Spleen (tissue), 11 donors: ENCODE measurements around the gene BACH2. TPM values are rescaled to one million over a fixed set of nuclear protein-coding genes. Genes with fewer than 3 reads are reported as not detected.
"Not testable (repeated sequence)": the region's sequence is repeated elsewhere in the genome, so short reads cannot be mapped to it uniquely, and the experiment has no call there.

Experiments used
- DNase-seq: peaks from one replicate; pipeline ENCODE4 v3.0.0-alpha.2; 2020
- H3K27ac ChIP-seq, 8 donors: fragments of 200-600 bp; sonication (generic) in 7 of 8; 1 replicate in 4 of 8; 2 replicates in 4 of 8; pipeline versions ENCODE4 v1.5.0 to v1.8.0; 2016 to 2021; ENCODE audit warnings: inconsistent platforms in 4 of 8, mild to moderate bottlenecking in 4 of 8, moderate library complexity in 1 of 8
- H3K27me3 ChIP-seq, 7 donors: fragments of 200-600 bp; sonication (generic) in 6 of 7; replicated peaks in 1 of 7; 1 replicate in 4 of 7; 2 replicates in 3 of 7; pipeline versions ENCODE4 v1.5.0 to v1.8.0; 2016 to 2021; ENCODE audit warnings: inconsistent platforms in 3 of 7, mild to moderate bottlenecking in 1 of 7
- H3K36me3 ChIP-seq, 6 donors: fragments of 200-600 bp; sonication (generic) in 5 of 6; 1 replicate in 4 of 6; 2 replicates in 2 of 6; pipeline versions ENCODE4 v1.5.0 to v1.8.0; 2016 to 2021; ENCODE audit warnings: inconsistent platforms in 2 of 6
- H3K4me1 ChIP-seq, 6 donors: fragments of 200-600 bp; sonication (generic) in 5 of 6; 1 replicate in 3 of 6; 2 replicates in 3 of 6; pipeline versions ENCODE4 v1.5.0 to v1.8.0; 2016 to 2021; ENCODE audit warnings: inconsistent platforms in 3 of 6
- H3K4me3 ChIP-seq, 8 donors: fragments of 200-600 bp; sonication (generic) in 7 of 8; 1 replicate in 4 of 8; 2 replicates in 4 of 8; pipeline versions ENCODE4 v1.5.0 to v1.8.0; 2016 to 2021; ENCODE audit warnings: inconsistent platforms in 4 of 8, mild to moderate bottlenecking in 4 of 8, moderate library complexity in 2 of 8
- H3K9me3 ChIP-seq, 8 donors: fragments of 200-600 bp; sonication (generic) in 7 of 8; 1 replicate in 4 of 8; 2 replicates in 4 of 8; pipeline versions ENCODE4 v1.5.0 to v1.8.0; 2016 to 2021; ENCODE audit warnings: inconsistent platforms in 4 of 8
- CTCF ChIP-seq, 11 experiments: fragments of 200-600 bp in 7 of 11; fragments of 450-650 bp in 4 of 11; sonication (generic) in 4 of 11; IDR thresholded peaks in 8 of 11; conservative IDR thresholded peaks in 3 of 11; 1 replicate in 7 of 11; 2 replicates in 4 of 11; pipeline versions ENCODE4 v1.4.0 to v1.8.0; 2016 to 2021; ENCODE audit warnings: antibody characterized with exemption in 11 of 11, inconsistent platforms in 4 of 11, mild to moderate bottlenecking in 1 of 11
- POLR2A ChIP-seq, 3 donors: fragments of 450-650 bp; IDR thresholded peaks; one replicate each; pipeline ENCODE4 v1.5.1; 2017; ENCODE audit warnings: antibody characterized with exemption in 3 of 3, mild to moderate bottlenecking in 1 of 3
- POLR2AphosphoS5 ChIP-seq, 3 donors: sonication (generic); formaldehyde crosslinking; IDR thresholded peaks; one replicate each; pipeline ENCODE4 v1.5.1; 2017; ENCODE audit warnings: antibody characterized with exemption in 3 of 3
- WGBS, 5 donors: extraction: QIAGEN DNeasy Blood & Tissue Kit in 3 of 5; methylation state at CpG; one replicate each; pipeline versions ENCODE4 v1.1.5 to v1.1.7; 2013 to 2018; 5-methylcytosine and 5-hydroxymethylcytosine counted together
- intact Hi-C: fragments of 100-400 bp; cut with DNase I; formaldehyde crosslinking; loops from one replicate; pipeline ENCODE4 v1.15.0; 2023; ENCODE audit warnings: low total_unique reads
- polyA plus RNA-seq, 3 donors: library from polyadenylated mRNA; stranded (reverse); fragments of 200-250 nt; gene quantifications; one replicate each; pipeline ENCODE4 v1.2.1, GENCODE V29; 2013
- total RNA-seq, 7 donors: library from RNA; depleted of rRNA in 3 of 7; stranded (reverse); fragments of >200 nt in 3 of 7; fragmentation: NEBNext Ultra II Directional in 4 of 7; extraction: Animal tissue kit (Norgen Biotek cat#: 25700) in 4 of 7; gene quantifications; one replicate each; pipeline versions ENCODE4 v1.1.0 to v1.2.1, GENCODE V29; 2016 to 2021
- donor health status: healthy with polysubstance abuse.
- donor health status: DM: no; HTN: no; CAD: no; lungs with moderate emphysema.
- donor health status: DM: no; HTN: no; CAD: no.
- donor health status: Bipolar disorder and iron deficiency.
- donor health status: healthy.
- donor health status: DM: no; HTN: no; CAD: no.
- donor health status: DM: yes; HTN: yes; CAD: no.

BACH2 gene
- total and polyA plus RNA-seq, 10 donors, result 3.0 to 53.8 (median 32.3) TPM

DNA sequence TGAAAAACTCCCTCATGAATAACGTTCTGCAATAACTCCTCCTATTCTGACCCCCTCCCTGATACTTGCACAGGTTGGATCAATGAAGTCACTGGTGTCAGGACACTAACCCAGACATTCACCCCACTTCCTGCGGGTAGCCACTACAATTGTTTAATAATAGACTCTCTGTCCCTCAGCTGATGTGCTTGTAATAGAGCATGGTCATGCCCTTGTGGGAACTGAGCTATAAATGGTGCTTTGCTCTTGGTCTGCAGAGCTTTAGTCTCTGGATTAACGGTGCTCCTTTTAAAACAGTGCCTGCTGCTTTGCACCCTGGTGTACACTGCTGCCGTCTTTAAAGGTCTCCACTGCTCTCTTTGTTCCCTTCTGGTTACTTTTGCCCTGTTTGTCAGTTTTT, 127.3 kb downstream of the BACH2 start:
- intact Hi-C loops, result no loop called here
- TF ChIP-seq POLR2A (IDR thresholded peaks at IDR 0.05), result no peak
- TF ChIP-seq POLR2AphosphoS5 (IDR thresholded peaks at IDR 0.05), result no peak
- no peak for TF ChIP-seq CTCF (IDR thresholded peaks at IDR 0.05 in 8 of 11, conservative IDR thresholded peaks at IDR 0.05 in 3 of 11)
- Histone ChIP-seq H3K4me1 (peaks cover 0 to 35% (median 7%) of the 10 kb centered on the region in 6 donors), H3K9me3 (no peaks in the 10 kb centered on the region), H3K4me3 (no peak overlapping the region), H3K36me3 (no peaks in the 10 kb centered on the region), H3K27me3 (no peaks in the 10 kb centered on the region), H3K27ac (no peak overlapping the region)
- 45 to 67% (median 55%) methylated on average over 4 of the region's 4 CpGs for WGBS, 5 donors
- no peak for DNase-seq

DNA sequence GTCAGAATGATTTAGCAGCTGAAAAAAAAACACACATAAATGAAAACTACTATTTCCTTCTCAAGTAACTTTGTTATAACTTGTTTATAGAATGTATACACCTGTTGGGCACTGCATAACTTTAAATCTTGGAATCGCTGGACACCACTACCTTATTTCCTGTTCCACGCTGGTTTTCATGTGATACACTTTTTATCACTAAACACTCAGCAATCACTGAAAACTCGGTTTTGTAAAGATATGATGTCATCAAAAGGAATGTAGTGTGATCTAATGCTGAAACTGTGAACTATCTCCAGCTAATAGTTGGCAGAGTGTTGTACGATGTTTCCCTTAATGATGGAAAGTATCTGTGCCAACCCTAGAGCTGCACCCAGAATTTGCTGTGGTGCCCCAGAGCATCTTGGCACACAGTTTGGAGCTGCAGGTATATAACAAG, 127.9 kb downstream of the BACH2 start:
- intact Hi-C loops, result no loop called here
- Histone ChIP-seq H3K27me3 (no peaks in the 10 kb centered on the region), H3K4me1 (peaks cover 0 to 29% (median 7%) of the 10 kb centered on the region in 6 donors), H3K4me3 (no peak overlapping the region), H3K27ac (no peak overlapping the region), H3K9me3 (no peaks in the 10 kb centered on the region), H3K36me3 (no peaks in the 10 kb centered on the region)
- TF ChIP-seq CTCF (IDR thresholded peaks at IDR 0.05 in 8 of 11, conservative IDR thresholded peaks at IDR 0.05 in 3 of 11), result no peak
- 55 to 82% (median 73%) methylated on average over 4 of the region's 4 CpGs for WGBS, 5 donors
- no peak for DNase-seq

DNA sequence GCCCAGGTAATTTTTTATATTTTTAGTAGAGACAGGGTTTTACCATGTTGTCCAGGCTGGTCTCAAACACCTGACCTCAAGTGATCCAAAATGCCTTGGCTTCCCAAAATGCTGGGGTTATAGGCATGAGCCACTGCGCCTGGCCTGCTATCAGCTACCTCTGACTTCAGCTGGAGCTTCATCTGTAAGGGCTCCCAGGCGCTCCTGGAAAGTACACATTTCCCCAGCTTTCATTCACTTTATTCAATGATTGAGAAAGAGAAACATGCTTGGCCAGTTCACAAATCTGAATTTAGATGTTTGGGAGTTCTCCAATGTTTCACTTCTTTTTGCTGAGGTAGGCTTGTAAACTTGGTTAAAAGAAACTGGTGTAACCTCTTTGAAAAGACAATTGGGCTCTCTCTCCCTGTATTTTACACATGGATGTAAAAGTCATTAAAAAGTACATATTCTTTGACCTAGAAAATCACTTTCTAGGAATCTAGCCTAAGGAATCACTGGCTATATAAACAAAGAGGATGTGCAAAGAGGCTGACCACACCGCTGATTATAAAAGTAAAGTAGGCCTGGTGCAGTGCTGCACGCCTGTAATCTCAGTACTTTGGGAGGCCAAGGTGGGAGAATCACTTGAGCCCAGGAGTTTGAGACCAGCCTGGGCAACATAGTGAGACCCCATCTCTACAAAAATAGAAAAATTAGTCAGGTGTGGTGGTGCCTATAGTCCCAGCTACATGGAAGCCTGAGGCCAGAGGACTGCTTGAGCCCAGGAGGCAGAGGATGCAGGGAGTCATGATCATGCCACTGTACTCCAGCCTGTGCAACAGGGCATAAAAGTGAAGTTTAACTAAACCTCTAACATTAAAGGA, 128.9 kb downstream of the BACH2 start:
- DNase-seq, result no peak
- H3K4me1 ChIP-seq, result peaks cover 0 to 28% (median 7%) of the 10 kb centered on the region in 6 donors
- TF ChIP-seq POLR2A (IDR thresholded peaks at IDR 0.05) (no peak), POLR2AphosphoS5 (IDR thresholded peaks at IDR 0.05) (no peak), CTCF (IDR thresholded peaks at IDR 0.05 in 8 of 11, conservative IDR thresholded peaks at IDR 0.05 in 3 of 11) (no peak)
- H3K4me3 ChIP-seq, result no peak overlapping the region
- no peaks in the 10 kb centered on the region for H3K36me3 ChIP-seq
- 91 to 97% (median 96%) methylated on average over 4 of the region's 4 CpGs for WGBS, 5 donors
- intact Hi-C loops, result no loop called here
- no peaks in the 10 kb centered on the region for H3K27me3 ChIP-seq
- H3K27ac ChIP-seq, result no peak overlapping the region
- no peaks in the 10 kb centered on the region for H3K9me3 ChIP-seq

GRCh38 chr6:90166155-90166924, 130.3 kb downstream of the BACH2 start:
- H3K4me3 ChIP-seq, H3K27me3 ChIP-seq, DNase-seq, H3K27ac ChIP-seq, H3K9me3 ChIP-seq, H3K36me3 ChIP-seq, intact Hi-C loops: not testable (repeated sequence)
- WGBS, 5 donors, result 80 to 89% (median 85%) methylated on average over 5 to 7 of the region's 7 CpGs
- peaks cover 0 to 28% (median 7%) of the 10 kb centered on the region in 6 donors for H3K4me1 ChIP-seq
